CD14-positive monocyte (primary cell): ENCODE measurements around the gene SPN. TPM values are rescaled to one million over a fixed set of nuclear protein-coding genes. Genes with fewer than 3 reads are reported as not detected.
"Not testable (repeated sequence)": the region's sequence is repeated elsewhere in the genome, so short reads cannot be mapped to it uniquely, and the experiment has no call there.

Experiments
- DNase-seq, 3 donors: peaks; one replicate each; pipeline ENCODE4 v3.0.0-alpha.2; 2011 to 2022
- H2AFZ ChIP-seq: 2 replicates; pipeline ENCODE4 v1.6.0; 2012; ENCODE audit warnings: mild to moderate bottlenecking, low read depth, low read length, inconsistent platforms; ENCODE audit not compliant: insufficient read depth, poor library complexity, severe bottlenecking
- H3K27ac ChIP-seq, 2 donors: 1 replicate in 1 of 2; 2 replicates in 1 of 2; pipeline ENCODE4 v1.5.1; 2012 to 2013; ENCODE audit warnings: low read length in 2 of 2, control low read depth in 1 of 2, inconsistent platforms in 1 of 2, low read depth in 1 of 2, mild to moderate bottlenecking in 1 of 2
- H3K27me3 ChIP-seq, 2 donors: one replicate each; pipeline versions ENCODE4 v1.6.0 to v1.6.1; 2011 to 2013; ENCODE audit warnings: low read length in 2 of 2; ENCODE audit not compliant: control insufficient read depth in 2 of 2, insufficient read depth in 2 of 2
- H3K36me3 ChIP-seq, 2 donors: replicated peaks in 1 of 2; 1 replicate in 1 of 2; 2 replicates in 1 of 2; pipeline versions ENCODE4 v1.5.1 to v1.6.1; 2012 to 2013; ENCODE audit warnings: low read length in 2 of 2, control low read depth in 1 of 2, inconsistent platforms in 1 of 2, mild to moderate bottlenecking in 1 of 2; ENCODE audit not compliant: insufficient read depth in 2 of 2, control insufficient read depth in 1 of 2
- H3K4me1 ChIP-seq, 2 donors: 1 replicate in 1 of 2; 2 replicates in 1 of 2; pipeline versions ENCODE4 v1.5.1 to v1.6.1; 2012 to 2013; ENCODE audit warnings: low read length in 2 of 2, control low read depth in 1 of 2, inconsistent platforms in 1 of 2, mild to moderate bottlenecking in 1 of 2, moderate library complexity in 1 of 2; ENCODE audit not compliant: insufficient read depth in 2 of 2, control insufficient read depth in 1 of 2
- H3K4me2 ChIP-seq: replicated peaks from 2 replicates; pipeline ENCODE3; 2012; ENCODE audit warnings: low read length, moderate library complexity, mild to moderate bottlenecking; ENCODE audit not compliant: poor library complexity, severe bottlenecking; ENCODE audit errors: extremely low read depth
- H3K4me3 ChIP-seq, 3 experiments: fragments of 200-600 bp in 1 of 3; sonication (generic) in 1 of 3; replicated peaks in 1 of 3; 1 replicate in 2 of 3; 2 replicates in 1 of 3; pipeline ENCODE4 v1.5.1; 2011 to 2013; ENCODE audit warnings: low read length in 3 of 3, mild to moderate bottlenecking in 3 of 3, control low read depth in 2 of 3, low read depth in 2 of 3, inconsistent platforms in 1 of 3, moderate library complexity in 1 of 3
- H3K79me2 ChIP-seq: 2 replicates; pipeline ENCODE4 v1.6.0; 2012; ENCODE audit warnings: mild to moderate bottlenecking, control low read depth, inconsistent platforms, low read length, moderate library complexity; ENCODE audit not compliant: insufficient read depth
- H3K9ac ChIP-seq: 2 replicates; pipeline ENCODE4 v1.6.0; 2017; ENCODE audit warnings: low read length, mild to moderate bottlenecking; ENCODE audit not compliant: insufficient read depth, poor library complexity, severe bottlenecking
- H3K9me3 ChIP-seq, 2 donors: replicated peaks in 1 of 2; 1 replicate in 1 of 2; 2 replicates in 1 of 2; pipeline versions ENCODE4 v1.5.1 to v1.6.1; 2012 to 2013; ENCODE audit warnings: low read length in 2 of 2, control low read depth in 1 of 2; ENCODE audit not compliant: control insufficient read depth in 1 of 2, insufficient read depth in 1 of 2
- H4K20me1 ChIP-seq: 2 replicates; pipeline ENCODE4 v1.6.0; 2012; ENCODE audit warnings: mild to moderate bottlenecking, low read length, control low read depth, moderate library complexity; ENCODE audit not compliant: insufficient read depth
- H3K27ac Mint-ChIP-seq, 7 donors: one replicate each; pipeline ENCODE4 v1.8.0; 2020; ENCODE audit warnings: mild to moderate bottlenecking in 7 of 7, mixed read lengths in 7 of 7, moderate library complexity in 6 of 7, inconsistent platforms in 2 of 7
- H3K27me3 Mint-ChIP-seq, 3 donors: one replicate each; pipeline ENCODE4 v1.8.0; 2021 to 2022; ENCODE audit warnings: low read depth in 3 of 3, mild to moderate bottlenecking in 3 of 3, mixed read lengths in 3 of 3, moderate library complexity in 3 of 3, inconsistent platforms in 1 of 3
- H3K36me3 Mint-ChIP-seq, 2 donors: one replicate each; pipeline ENCODE4 v1.8.0; 2020; ENCODE audit warnings: mixed read lengths in 2 of 2, inconsistent platforms in 1 of 2, mild to moderate bottlenecking in 1 of 2
- H3K4me1 Mint-ChIP-seq: one replicate; pipeline ENCODE4 v1.8.0; 2020; ENCODE audit warnings: mild to moderate bottlenecking, mixed read lengths
- H3K4me3 Mint-ChIP-seq, 2 donors: one replicate each; pipeline ENCODE4 v1.8.0; 2020; ENCODE audit warnings: mild to moderate bottlenecking in 2 of 2, mixed read lengths in 2 of 2, moderate library complexity in 1 of 2
- H3K9me3 Mint-ChIP-seq, 7 donors: one replicate each; pipeline ENCODE4 v1.8.0; 2020 to 2022; ENCODE audit warnings: mixed read lengths in 7 of 7, mild to moderate bottlenecking in 6 of 7, moderate library complexity in 6 of 7, inconsistent platforms in 2 of 7
- WGBS: methylation state at CpG from one replicate; pipeline ENCODE4 v1.1.5; 2013; ENCODE audit warnings: missing lambda C conversion rate; ENCODE audit not compliant: insufficient coverage; 5-methylcytosine and 5-hydroxymethylcytosine counted together
- intact Hi-C, 2 donors: fragments of 100-400 bp; cut with micrococcal nuclease; formaldehyde crosslinking; loops; one replicate each; pipeline versions ENCODE4 v1.15.0 to v1.15.1; 2023
- polyA plus RNA-seq, 3 donors: library from polyadenylated mRNA; depleted of rRNA in 1 of 3; unstranded in 2 of 3; stranded (reverse) in 1 of 3; fragments of 300-500 nt in 2 of 3; fragments of >200 nt in 1 of 3; fragmentation: Illumina TruSeq in 2 of 3; gene quantifications; 1 replicate in 2 of 3; 2 replicates in 1 of 3; pipeline ENCODE4 v1.2.3, GENCODE V29; 2012 to 2021
- TF ChIP-seq, protein P1 (sequence below): fragments of 200-600 bp; IDR thresholded peaks from one replicate; pipeline ENCODE4 v1.8.0; 2022; ENCODE audit warnings: antibody characterized with exemption, mild to moderate bottlenecking

The SPN gene
- polyA plus RNA-seq, 3 donors, result 42.4 to 71.0 (median 46.6) TPM

DNA sequence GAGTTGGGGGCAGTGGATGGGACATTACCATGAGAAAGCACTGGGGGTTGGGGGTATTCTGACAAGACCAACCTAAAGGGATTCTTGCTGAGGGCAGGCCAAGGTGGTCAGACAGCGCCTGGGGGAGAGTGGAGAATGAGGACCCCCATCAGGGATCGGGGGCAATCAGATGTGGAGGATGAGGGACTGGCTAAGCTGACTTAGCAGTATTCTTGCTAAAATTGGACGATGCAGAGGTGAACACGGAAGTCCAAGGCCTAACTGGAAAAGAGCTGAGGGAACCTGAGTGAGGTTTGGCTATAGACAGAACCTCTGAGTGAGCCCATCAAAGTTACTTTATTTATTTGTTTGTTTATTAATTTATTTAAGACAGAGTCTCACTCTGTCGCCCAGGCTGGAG lies 25.1 kb downstream of the SPN start:
- intact Hi-C loops, result loop anchor here in 1 of 2 donors (5.0 kb wide), 1 partner anchor 46 kb away; no protein-coding TSS in a partner anchor
- Mint-ChIP-seq H3K27ac (peak overlapping the region in 1 of 7 donors; percentile 50), H3K36me3 (no peaks in the 10 kb centered on the region), H3K4me1 (peaks cover 22% of the 10 kb centered on the region), H3K9me3 (no peaks in the 10 kb centered on the region), H3K27me3 (peaks cover 0 to 8% (median 4%) of the 10 kb centered on the region in 3 donors), H3K4me3 (no peak overlapping the region)
- no peak for DNase-seq
- Histone ChIP-seq H2AFZ (no peak overlapping the region), H3K27me3 (no peaks in the 10 kb centered on the region), H3K4me2 (no peak overlapping the region), H4K20me1 (no peaks in the 10 kb centered on the region), H3K4me1 (peaks cover 18 to 19% of the 10 kb centered on the region in 2 donors), H3K4me3 (no peak overlapping the region), H3K36me3 (no peaks in the 10 kb centered on the region), H3K9me3 (no peaks in the 10 kb centered on the region), H3K79me2 (no peaks in the 10 kb centered on the region), H3K27ac (no peak overlapping the region), H3K9ac (no peak overlapping the region)
- 100% methylated on average over 1 of the region's 5 CpGs for WGBS
- TF ChIP-seq, protein P1, sequence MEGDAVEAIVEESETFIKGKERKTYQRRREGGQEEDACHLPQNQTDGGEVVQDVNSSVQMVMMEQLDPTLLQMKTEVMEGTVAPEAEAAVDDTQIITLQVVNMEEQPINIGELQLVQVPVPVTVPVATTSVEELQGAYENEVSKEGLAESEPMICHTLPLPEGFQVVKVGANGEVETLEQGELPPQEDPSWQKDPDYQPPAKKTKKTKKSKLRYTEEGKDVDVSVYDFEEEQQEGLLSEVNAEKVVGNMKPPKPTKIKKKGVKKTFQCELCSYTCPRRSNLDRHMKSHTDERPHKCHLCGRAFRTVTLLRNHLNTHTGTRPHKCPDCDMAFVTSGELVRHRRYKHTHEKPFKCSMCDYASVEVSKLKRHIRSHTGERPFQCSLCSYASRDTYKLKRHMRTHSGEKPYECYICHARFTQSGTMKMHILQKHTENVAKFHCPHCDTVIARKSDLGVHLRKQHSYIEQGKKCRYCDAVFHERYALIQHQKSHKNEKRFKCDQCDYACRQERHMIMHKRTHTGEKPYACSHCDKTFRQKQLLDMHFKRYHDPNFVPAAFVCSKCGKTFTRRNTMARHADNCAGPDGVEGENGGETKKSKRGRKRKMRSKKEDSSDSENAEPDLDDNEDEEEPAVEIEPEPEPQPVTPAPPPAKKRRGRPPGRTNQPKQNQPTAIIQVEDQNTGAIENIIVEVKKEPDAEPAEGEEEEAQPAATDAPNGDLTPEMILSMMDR, result no peak

DNA sequence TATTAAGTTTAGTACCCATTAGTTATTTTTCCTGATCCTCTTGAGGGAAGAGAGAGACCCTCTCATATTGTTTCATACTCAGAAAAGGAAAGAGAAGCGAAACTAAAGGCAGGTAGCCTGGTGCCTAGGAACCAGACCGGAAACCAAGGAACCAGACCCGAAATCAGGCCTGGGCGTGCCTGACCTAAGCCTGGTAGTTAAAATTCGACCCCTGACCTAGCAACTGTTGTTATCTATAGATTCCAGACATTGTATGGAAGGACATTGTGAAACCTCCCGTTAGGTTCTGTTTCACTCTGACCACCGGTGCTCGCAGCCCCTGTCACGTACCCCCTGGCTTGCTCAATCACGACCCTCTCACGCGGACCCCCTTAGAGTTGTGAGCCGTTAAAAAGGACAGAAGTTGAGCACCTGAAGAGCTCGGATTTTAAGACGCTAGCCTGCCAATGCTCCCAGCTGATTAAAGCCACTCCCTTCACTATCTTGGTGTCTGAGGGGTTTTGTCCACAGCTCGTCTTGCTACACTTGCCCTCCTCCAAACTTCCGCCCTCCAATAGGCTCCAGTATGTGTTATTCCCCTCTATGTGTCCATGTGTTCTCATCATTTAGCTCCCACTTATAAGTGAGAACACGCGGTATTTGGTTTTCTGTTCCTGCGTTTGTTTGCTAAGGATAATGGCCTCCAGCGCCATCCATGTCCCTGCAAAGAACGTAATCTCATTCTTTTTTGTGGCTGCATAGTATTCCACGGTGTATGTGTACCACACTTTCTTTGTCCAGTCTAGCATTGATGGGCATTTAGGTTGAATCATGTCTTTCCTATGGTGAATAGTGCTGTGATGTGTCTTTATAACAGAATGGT lies 26.7 kb downstream of the SPN start:
- not testable (repeated sequence) for H4K20me1 ChIP-seq, H3K9me3 Mint-ChIP-seq, H3K79me2 ChIP-seq, H3K27ac Mint-ChIP-seq, H3K9me3 ChIP-seq, H3K4me3 Mint-ChIP-seq, H3K9ac ChIP-seq, H2AFZ ChIP-seq, H3K4me3 ChIP-seq, DNase-seq, H3K36me3 Mint-ChIP-seq, H3K27ac ChIP-seq, H3K27me3 Mint-ChIP-seq, H3K4me2 ChIP-seq, H3K36me3 ChIP-seq, H3K27me3 ChIP-seq
- intact Hi-C loops, result loop anchor here (5.0 to 10.0 kb wide), 4 partner anchors 38 to 335 kb away; partner anchors contain the start of gene C16orf92 (in 1 of the 2)
- WGBS, result 44% methylated on average over 17 of the region's 23 CpGs
- peaks cover 18 to 19% of the 10 kb centered on the region in 2 donors for H3K4me1 ChIP-seq
- H3K4me1 Mint-ChIP-seq, result peaks cover 22% of the 10 kb centered on the region

DNA sequence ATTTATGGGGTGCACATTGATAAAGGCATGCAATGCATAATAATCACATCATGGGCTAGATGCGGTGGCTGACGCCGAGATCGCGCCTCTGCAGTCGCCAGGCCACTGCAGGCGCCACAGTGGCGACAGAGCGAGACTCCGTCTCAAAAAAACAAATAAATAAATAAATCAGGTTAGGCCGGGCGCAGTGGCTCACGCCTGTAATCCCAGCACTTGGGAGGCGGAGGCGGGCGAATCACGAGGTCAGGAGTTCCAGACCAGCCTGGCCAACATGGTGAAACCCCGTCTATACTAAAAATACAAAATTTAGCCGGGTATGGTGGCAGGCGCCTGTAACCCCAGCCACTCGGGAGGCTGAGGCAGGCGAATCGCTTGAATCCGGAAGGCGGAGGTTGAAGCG lies 29.6 kb downstream of the SPN start:
- H3K4me1 Mint-ChIP-seq, result peaks cover 15% of the 10 kb centered on the region
- intact Hi-C loops, result loop anchor here in 1 of 2 donors (5.0 to 10.0 kb wide), 3 partner anchors 35 to 332 kb away; partner anchors contain the start of gene C16orf92
- H3K9ac ChIP-seq, H3K27me3 Mint-ChIP-seq, H3K4me1 ChIP-seq, H2AFZ ChIP-seq, H3K4me2 ChIP-seq, H3K27ac ChIP-seq, H3K9me3 ChIP-seq, DNase-seq, H3K4me3 ChIP-seq, H3K36me3 Mint-ChIP-seq, H3K4me3 Mint-ChIP-seq, H3K36me3 ChIP-seq, H3K79me2 ChIP-seq, H3K9me3 Mint-ChIP-seq, H4K20me1 ChIP-seq, H3K27me3 ChIP-seq, H3K27ac Mint-ChIP-seq: not testable (repeated sequence)
- 98% methylated on average over 14 of the region's 26 CpGs for WGBS
